Prostate gland (tissue), 2 donors: ENCODE data around the gene RAB40C. TPM values are rescaled to one million over a fixed set of nuclear protein-coding genes. Genes with fewer than 3 reads are reported as not detected.

ENCODE experiments used
- DNase-seq: peaks from one replicate; pipeline ENCODE4 v3.0.0-alpha.2; 2019; ENCODE audit warnings: low spot score
- H3K27ac ChIP-seq, 2 donors: fragments of 200-600 bp; sonication (generic); 2 replicates each; pipeline ENCODE4 v1.5.1; 2017 to 2019
- H3K27me3 ChIP-seq: fragments of 200-600 bp; sonication (generic); replicated peaks from 2 replicates; pipeline ENCODE4 v1.5.1; 2019; ENCODE audit not compliant: insufficient read depth
- H3K36me3 ChIP-seq, 2 donors: fragments of 200-600 bp; sonication (generic); 1 replicate in 1 of 2; 2 replicates in 1 of 2; pipeline versions ENCODE4 v1.5.1 to v1.8.1; 2017 to 2019
- H3K4me1 ChIP-seq: fragments of 200-600 bp; sonication (generic); replicated peaks from 2 replicates; pipeline ENCODE4 v1.5.1; 2019
- H3K4me3 ChIP-seq, 2 donors: fragments of 200-600 bp; sonication (generic); 2 replicates each; pipeline ENCODE4 v1.5.1; 2017 to 2019
- H3K9me3 ChIP-seq: fragments of 200-600 bp; sonication (generic); 2 replicates; pipeline ENCODE4 v1.5.1; 2017
- POLR2A ChIP-seq: fragments of 450-650 bp; IDR thresholded peaks from one replicate; pipeline ENCODE4 v1.6.1; 2016; ENCODE audit warnings: antibody characterized with exemption, mild to moderate bottlenecking
- POLR2AphosphoS5 ChIP-seq: sonication (generic); formaldehyde crosslinking; IDR thresholded peaks from one replicate; pipeline ENCODE4 v1.6.1; 2017; ENCODE audit warnings: antibody characterized with exemption
- WGBS: methylation state at CpG from one replicate; pipeline ENCODE4 v1.1.5; 2018; 5-methylcytosine and 5-hydroxymethylcytosine counted together
- intact Hi-C: fragments of 100-400 bp; cut with DNase I; formaldehyde crosslinking; loops from one replicate; pipeline ENCODE4 v1.14.2; 2022
- total RNA-seq, 2 donors: library from RNA; depleted of rRNA; stranded (reverse); fragments of >200 nt; gene quantifications; one replicate each; pipeline ENCODE4 v1.1.0, GENCODE V29; 2016
- TF ChIP-seq, protein P1 (sequence below), 4 experiments: fragments of 200-600 bp in 2 of 4; fragments of 450-650 bp in 2 of 4; sonication (generic) in 2 of 4; IDR thresholded peaks; 1 replicate in 3 of 4; 2 replicates in 1 of 4; pipeline ENCODE4 v1.5.1; 2016 to 2019; ENCODE audit warnings: antibody characterized with exemption in 4 of 4, mild to moderate bottlenecking in 2 of 4, moderate library complexity in 2 of 4

RAB40C gene
- total RNA-seq, 2 donors from 2014 or later: 41.8 to 68.0 TPM

GRCh38 chr16:638836-639235, 49.0 kb downstream of the RAB40C start:
- H3K4me3 ChIP-seq: no peak overlapping the region
- TF ChIP-seq POLR2A: no peak
- TF ChIP-seq, protein P1, sequence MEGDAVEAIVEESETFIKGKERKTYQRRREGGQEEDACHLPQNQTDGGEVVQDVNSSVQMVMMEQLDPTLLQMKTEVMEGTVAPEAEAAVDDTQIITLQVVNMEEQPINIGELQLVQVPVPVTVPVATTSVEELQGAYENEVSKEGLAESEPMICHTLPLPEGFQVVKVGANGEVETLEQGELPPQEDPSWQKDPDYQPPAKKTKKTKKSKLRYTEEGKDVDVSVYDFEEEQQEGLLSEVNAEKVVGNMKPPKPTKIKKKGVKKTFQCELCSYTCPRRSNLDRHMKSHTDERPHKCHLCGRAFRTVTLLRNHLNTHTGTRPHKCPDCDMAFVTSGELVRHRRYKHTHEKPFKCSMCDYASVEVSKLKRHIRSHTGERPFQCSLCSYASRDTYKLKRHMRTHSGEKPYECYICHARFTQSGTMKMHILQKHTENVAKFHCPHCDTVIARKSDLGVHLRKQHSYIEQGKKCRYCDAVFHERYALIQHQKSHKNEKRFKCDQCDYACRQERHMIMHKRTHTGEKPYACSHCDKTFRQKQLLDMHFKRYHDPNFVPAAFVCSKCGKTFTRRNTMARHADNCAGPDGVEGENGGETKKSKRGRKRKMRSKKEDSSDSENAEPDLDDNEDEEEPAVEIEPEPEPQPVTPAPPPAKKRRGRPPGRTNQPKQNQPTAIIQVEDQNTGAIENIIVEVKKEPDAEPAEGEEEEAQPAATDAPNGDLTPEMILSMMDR (IDR thresholded peaks at IDR 0.05): no peak
- no peak for TF ChIP-seq POLR2AphosphoS5
- no peaks in the 10 kb centered on the region for H3K27me3 ChIP-seq
- H3K9me3 ChIP-seq: no peaks in the 10 kb centered on the region
- WGBS: 74% methylated on average over 9 of the region's 9 CpGs
- no peak overlapping the region for H3K27ac ChIP-seq
- H3K36me3 ChIP-seq: no peaks in the 10 kb centered on the region
- DNase-seq: no peak
- peaks cover 15% of the 10 kb centered on the region for H3K4me1 ChIP-seq
- intact Hi-C loops: no loop called here

GRCh38 chr16:640614-641013, 50.7 kb downstream of the RAB40C start:
- TF ChIP-seq, protein P1 (IDR thresholded peaks at IDR 0.05): no peak
- TF ChIP-seq POLR2AphosphoS5 (no peak), POLR2A (no peak)
- H3K27ac ChIP-seq: no peak overlapping the region
- H3K36me3 ChIP-seq: no peaks in the 10 kb centered on the region
- DNase-seq: no peak
- H3K9me3 ChIP-seq: no peaks in the 10 kb centered on the region
- H3K4me1 ChIP-seq: peaks cover 6% of the 10 kb centered on the region
- 85% methylated on average over 3 of the region's 5 CpGs for whole genome bisulfite sequencing
- no peak overlapping the region for H3K4me3 ChIP-seq
- H3K27me3 ChIP-seq: no peaks in the 10 kb centered on the region
- intact Hi-C loops: no loop called here

- DNase-seq: peak; percentile 73
Measured at GRCh38 chr16:641326-642188, 51.7 kb downstream of the RAB40C start, which contains the start of gene MCRIP2. Gene MCRIP2, plus strand, starts transcription at chr16:641828. Its CDS starts 164 bp downstream, at chr16:641992.

GRCh38 chr16:642189-643049, 52.6 kb downstream of the RAB40C start:
- peak; percentile 44 for DNase-seq
- H3K36me3 ChIP-seq: no peaks in the 10 kb centered on the region
- H3K9me3 ChIP-seq: no peaks in the 10 kb centered on the region
- no peaks in the 10 kb centered on the region for H3K27me3 ChIP-seq
- H3K27ac ChIP-seq: peak overlapping the region; percentile 78 to 80
- 8% methylated on average over 63 of the region's 72 CpGs for WGBS
- H3K4me1 ChIP-seq: peaks cover 7% of the 10 kb centered on the region
- intact Hi-C loops: no loop called here
- peak overlapping the region; percentile 78 to 83 for H3K4me3 ChIP-seq
- TF ChIP-seq, protein P1 (IDR thresholded peaks at IDR 0.05): no peak
- TF ChIP-seq POLR2A (no peak), POLR2AphosphoS5 (no peak)

More at GRCh38 chr16:641326-642188, 51.7 kb downstream of the RAB40C start, which contains the start of gene MCRIP2:
- Histone ChIP-seq H3K27me3 (no peaks in the 10 kb centered on the region), H3K4me1 (peaks cover 6% of the 10 kb centered on the region), H3K27ac (peak within 1 kb of the TSS; percentile 78 to 80), H3K9me3 (no peaks in the 10 kb centered on the region), H3K4me3 (peak within 1 kb of the TSS; percentile 78 to 83), H3K36me3 (no peaks in the 10 kb centered on the region)
- TF ChIP-seq POLR2AphosphoS5: peak; percentile 38
- TF ChIP-seq POLR2A: peak; percentile 43
- TF ChIP-seq, protein P1 (IDR thresholded peaks at IDR 0.05): no peak
- WGBS: 1% methylated on average over 30 of the region's 81 CpGs
- intact Hi-C loops: no loop called here
